Panc1 (cell line): ENCODE results near the gene GMEB2. TPM values are rescaled to one million over a fixed set of nuclear protein-coding genes. Genes with fewer than 3 reads are reported as not detected.

Experiments
- ATAC-seq: fragments of 200-7000 bp; cut with Tn5 transposase; 2 replicates; pipeline ENCODE4 v1.9.1; 2020; ENCODE audit warnings: mild to moderate bottlenecking, moderate library complexity
- BruUV-seq: library from RNA; stranded (reverse); fragments of 400-500 nt; replicated peaks from 2 replicates; lab custom pipeline; 2021; lab: Mats Ljungman, UMichigan
- CTCF ChIA-PET: fragments of 300-600 bp; sonication (Branson Sonifier 250); formaldehyde crosslinking; loops from one replicate; lab custom pipeline; 2022; ENCODE audit warnings: antibody characterized with exemption; lab: Charles Lee
- POLR2A ChIA-PET: fragments of 300-600 bp; sonication (Branson Sonifier 250); formaldehyde crosslinking; loops from one replicate; lab custom pipeline; 2022; ENCODE audit warnings: antibody characterized with exemption; lab: Charles Lee
- DNase-seq: peaks from one replicate; pipeline ENCODE4 v3.0.0-alpha.2; 2010; ENCODE audit warnings: low read depth, low spot score
- H3K27ac ChIP-seq: 2 replicates; pipeline ENCODE4 v1.5.1; 2011; ENCODE audit warnings: mild to moderate bottlenecking, low read length, inconsistent platforms
- H3K27me3 ChIP-seq: fragments of 200-500 bp; sonication (Bioruptor generic); 2 replicates; pipeline ENCODE4 v1.6.0; 2014; ENCODE audit warnings: low read length, inconsistent platforms; ENCODE audit not compliant: control insufficient read depth, insufficient read depth
- H3K36me3 ChIP-seq: fragments of 200-500 bp; sonication (Bioruptor generic); 2 replicates; pipeline ENCODE4 v1.5.1; 2014; ENCODE audit warnings: inconsistent platforms, mild to moderate bottlenecking, low read length, moderate library complexity; ENCODE audit not compliant: control insufficient read depth, insufficient read depth
- H3K4me1 ChIP-seq: 2 replicates; pipeline ENCODE4 v1.5.1; 2011; ENCODE audit warnings: inconsistent platforms, mild to moderate bottlenecking, low read length, moderate library complexity; ENCODE audit not compliant: control insufficient read depth, insufficient read depth
- H3K4me3 ChIP-seq, 2 experiments: 2 replicates each; pipeline ENCODE4 v1.5.1; 2011 to 2012; ENCODE audit warnings: low read depth in 2 of 2, low read length in 2 of 2, mild to moderate bottlenecking in 2 of 2, inconsistent platforms in 1 of 2, moderate library complexity in 1 of 2
- H3K9me3 ChIP-seq: fragments of 200-500 bp; sonication (Bioruptor generic); 2 replicates; pipeline ENCODE4 v1.5.1; 2014; ENCODE audit warnings: low read depth, mild to moderate bottlenecking, inconsistent platforms, low read length, moderate library complexity; ENCODE audit not compliant: control insufficient read depth, insufficient read depth
- CTCF ChIP-seq: fragments of 450-650 bp; IDR thresholded peaks from 2 replicates; pipeline ENCODE4 v1.5.1; 2017; ENCODE audit warnings: mild to moderate bottlenecking
- POLR2AphosphoS5 ChIP-seq: IDR thresholded peaks from 2 replicates; pipeline ENCODE4 v1.6.1; 2012; ENCODE audit warnings: mild to moderate bottlenecking, low read depth, low read length, moderate library complexity
- REST ChIP-seq, 2 experiments: IDR thresholded peaks; 2 replicates each; pipeline ENCODE4 v1.6.1; 2011 to 2012; ENCODE audit warnings: low read depth in 2 of 2, control low read depth in 1 of 2, low read length in 1 of 2, mild to moderate bottlenecking in 1 of 2, moderate library complexity in 1 of 2; ENCODE audit not compliant: insufficient read depth in 1 of 2
- SIN3A ChIP-seq: IDR thresholded peaks from 2 replicates; pipeline ENCODE4 v1.6.1; 2012; ENCODE audit warnings: low read depth, mild to moderate bottlenecking, low read length, moderate library complexity, borderline replicate concordance; ENCODE audit not compliant: insufficient read depth
- TCF7L2 ChIP-seq: IDR thresholded peaks from 2 replicates; pipeline ENCODE4 v1.6.1; 2011; ENCODE audit warnings: mild to moderate bottlenecking, low read depth, low read length, inconsistent platforms
- in situ Hi-C: cut with HindIII; loops from 2 replicates; pipeline ENCODE4 v1.10.0; 2016; ENCODE audit warnings: low sequenced_read_pairs, low pct_unique_long_range_greater_than_20kb
- intact Hi-C: fragments of 100-400 bp; cut with micrococcal nuclease; formaldehyde crosslinking; loops from one replicate; pipeline ENCODE4 v1.10.0; 2022; ENCODE audit not compliant: unreplicated experiment
- total RNA-seq: library from RNA; stranded (reverse); gene quantifications from one replicate; pipeline ENCODE4 v1.2.1, GENCODE V29; 2021; ENCODE audit not compliant: unreplicated experiment

The GMEB2 gene
- total RNA-seq, 1 experiment from 2014 or later: 13.1 TPM

- DNase-seq (no peak), ATAC-seq (no peak)
- in situ Hi-C loops: no loop called here
- TF ChIP-seq POLR2AphosphoS5 (no peak), TCF7L2 (no peak), CTCF (no peak), SIN3A (no peak), REST (IDR thresholded peaks at IDR 0.05; ENCODE audit: insufficient read depth in 1 of 2, low read depth in 2 of 2, low read length in 1 of 2) (no peak)
- H3K4me3 ChIP-seq: no peak overlapping the region
- no TSS peak for BruUV-seq
- no peaks in the 10 kb centered on the region for H3K4me1 ChIP-seq
- POLR2A ChIA-PET: no interaction called here
- no peak overlapping the region for H3K27ac ChIP-seq
- H3K36me3 ChIP-seq: no peaks in the 10 kb centered on the region
- intact Hi-C loops: no loop called here
- H3K27me3 ChIP-seq: no peaks in the 10 kb centered on the region
- H3K9me3 ChIP-seq: no peaks in the 10 kb centered on the region
- CTCF ChIA-PET: no interaction called here
Measured at GRCh38 chr20:63612276-63612931, 14.5 kb downstream of the GMEB2 start.

- H3K27me3 ChIP-seq: no peaks in the 10 kb centered on the region
- H3K4me1 ChIP-seq: no peaks in the 10 kb centered on the region
- H3K27ac ChIP-seq: no peak overlapping the region
- intact Hi-C loops (no loop called here), in situ Hi-C loops (no loop called here)
- no TSS peak for BruUV-seq
- H3K9me3 ChIP-seq: no peaks in the 10 kb centered on the region
- ATAC-seq (no peak), DNase-seq (no peak)
- no peak overlapping the region for H3K4me3 ChIP-seq
- TF ChIP-seq TCF7L2: no peak
- TF ChIP-seq REST (IDR thresholded peaks at IDR 0.05; ENCODE audit: insufficient read depth in 1 of 2, low read depth in 2 of 2, low read length in 1 of 2): no peak
- no peak for TF ChIP-seq POLR2AphosphoS5
- no peak for TF ChIP-seq CTCF
- no peak for TF ChIP-seq SIN3A
- ChIA-PET CTCF (no interaction called here), POLR2A (no interaction called here)
- no peaks in the 10 kb centered on the region for H3K36me3 ChIP-seq
Measured at GRCh38 chr20:63611646-63612045, 15.3 kb downstream of the GMEB2 start.
